GM04504 (cell line): Measurements from ENCODE around the gene TPPP2.

Source experiments
- DNase-seq: peaks from one replicate; pipeline ENCODE4 v3.0.0-alpha.2; 2012; ENCODE audit warnings: low read depth

The TPPP2 gene

DNA sequence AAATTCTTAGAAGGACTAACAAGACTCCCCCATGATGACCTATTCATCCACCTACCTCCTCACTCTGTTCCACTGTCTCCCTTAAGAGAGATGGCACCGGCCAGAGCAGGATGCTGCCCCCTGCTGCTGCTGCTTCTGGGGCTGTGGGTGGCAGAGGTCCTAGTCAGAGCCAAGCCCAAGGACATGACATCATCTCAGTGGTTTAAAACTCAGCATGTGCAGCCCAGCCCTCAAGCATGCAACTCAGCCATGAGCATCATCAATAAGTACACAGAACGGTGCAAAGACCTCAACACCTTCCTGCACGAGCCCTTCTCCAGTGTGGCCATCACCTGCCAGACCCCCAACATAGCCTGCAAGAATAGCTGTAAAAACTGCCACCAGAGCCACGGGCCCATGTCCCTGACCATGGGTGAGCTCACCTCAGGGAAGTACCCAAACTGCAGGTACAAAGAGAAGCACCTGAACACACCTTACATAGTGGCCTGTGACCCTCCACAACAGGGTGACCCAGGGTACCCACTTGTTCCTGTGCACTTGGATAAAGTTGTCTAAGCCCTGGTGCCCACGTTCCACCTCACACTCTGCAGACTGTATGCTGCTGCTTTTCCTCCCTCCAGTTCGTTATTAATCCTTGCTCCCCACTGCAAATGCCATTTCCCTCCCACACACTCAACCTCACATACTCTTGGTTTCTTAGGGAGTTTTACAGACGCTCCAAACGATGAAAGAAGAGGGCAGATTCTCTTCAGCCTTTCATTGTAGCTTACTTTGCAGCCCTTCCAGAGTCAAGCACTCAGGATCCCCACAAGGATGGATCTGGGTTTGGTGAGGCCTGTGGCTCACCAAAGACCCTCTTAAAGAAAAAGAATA, 28.0 kb downstream of the TPPP2 start, which contains the start of gene RNASE8:
Gene RNASE8, plus strand, starts transcription at position 20 of the 873 bp plus-strand sequence. Its CDS starts 71 bp downstream, at position 91.
- DNase-seq: no peak

DNA sequence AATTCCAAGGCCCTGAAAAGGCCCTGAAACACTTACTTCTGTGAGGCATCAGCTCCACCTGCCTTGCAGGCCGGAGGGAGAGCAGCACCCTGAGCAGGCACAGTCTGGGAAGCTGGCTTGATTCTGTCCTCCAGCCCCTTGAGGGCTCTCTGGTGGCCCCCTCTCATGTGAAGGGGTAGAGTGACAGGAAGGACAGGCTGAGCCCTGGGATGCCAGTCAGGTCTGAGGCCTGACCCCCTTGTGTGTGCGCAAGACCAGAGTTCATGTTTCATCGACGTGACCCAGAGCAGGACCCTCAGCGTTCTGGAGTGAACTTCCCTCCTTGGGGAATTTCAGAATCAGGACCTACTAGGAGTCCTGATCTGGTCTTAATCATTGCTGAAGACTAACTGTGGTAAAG, 28.9 kb downstream of the TPPP2 start:
- no peak for DNase-seq

DNA sequence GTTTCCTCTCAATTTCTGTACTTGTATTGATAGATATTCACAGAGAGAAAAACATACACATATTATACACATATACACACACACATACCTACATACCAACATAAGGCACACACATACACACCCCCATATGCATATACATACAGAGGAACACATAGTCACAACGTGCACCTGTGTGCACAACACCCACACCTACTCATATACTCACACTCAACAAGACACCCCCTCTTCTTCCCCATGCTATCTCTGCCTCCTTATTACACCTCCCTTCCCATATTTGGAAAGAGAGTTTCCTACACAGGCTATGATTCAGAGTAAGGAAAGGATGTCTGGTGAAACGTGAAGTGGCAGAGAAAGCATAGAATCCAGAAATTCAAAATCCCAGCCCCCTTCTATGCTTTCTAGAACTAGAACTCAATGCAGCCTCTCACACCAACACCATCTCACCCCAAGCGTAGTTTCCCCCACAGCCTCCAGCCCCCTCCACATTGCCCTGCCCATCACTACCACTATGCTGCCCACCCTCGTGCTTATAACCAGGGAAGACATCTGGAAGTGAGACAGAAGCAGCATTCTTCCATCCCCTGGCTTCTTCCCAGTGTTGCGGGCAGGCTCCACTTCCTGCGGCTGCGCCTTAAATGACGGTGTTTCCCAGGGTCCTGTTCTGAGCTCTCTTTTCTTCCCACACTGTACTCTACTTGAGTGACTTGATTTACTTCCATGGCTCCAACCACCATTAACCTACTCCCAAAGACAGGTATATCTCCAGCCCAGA, 30.0 kb downstream of the TPPP2 start:
- peak; percentile 35 for DNase-seq

DNA sequence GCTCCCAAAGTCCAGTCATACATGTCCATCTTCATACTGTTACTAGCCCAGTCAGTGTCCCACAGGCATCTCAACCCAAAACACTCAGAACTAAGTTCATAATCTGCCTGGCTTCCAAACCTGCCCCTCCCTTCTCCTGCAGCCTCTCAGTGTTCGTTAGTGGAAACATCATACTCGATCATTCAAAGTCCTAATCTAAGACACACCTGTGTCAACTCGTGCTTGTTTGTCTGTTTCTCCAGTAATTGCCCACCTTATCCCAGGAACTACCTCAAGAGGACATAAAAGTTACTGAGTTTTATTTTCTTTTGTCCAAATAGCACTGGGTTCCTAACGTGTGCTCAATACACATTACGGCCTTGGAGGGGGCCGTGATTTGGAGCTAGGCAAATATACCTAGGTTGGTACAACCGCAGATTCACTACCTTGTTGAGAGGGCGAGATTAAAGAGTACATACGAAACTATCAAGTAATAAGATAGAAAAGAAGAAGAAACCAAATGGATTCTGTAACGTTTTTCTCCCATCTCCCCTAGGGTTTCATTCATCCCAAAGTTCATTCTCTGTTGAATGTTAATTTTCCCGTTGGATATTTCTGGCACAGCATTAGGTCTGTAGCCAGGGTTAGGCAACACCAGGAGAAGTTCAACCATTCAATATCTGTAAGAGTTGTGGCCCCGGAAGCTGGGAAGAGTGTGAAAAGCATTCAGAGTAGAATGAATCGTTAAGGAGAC, 30.8 kb downstream of the TPPP2 start:
- no peak for DNase-seq

DNA sequence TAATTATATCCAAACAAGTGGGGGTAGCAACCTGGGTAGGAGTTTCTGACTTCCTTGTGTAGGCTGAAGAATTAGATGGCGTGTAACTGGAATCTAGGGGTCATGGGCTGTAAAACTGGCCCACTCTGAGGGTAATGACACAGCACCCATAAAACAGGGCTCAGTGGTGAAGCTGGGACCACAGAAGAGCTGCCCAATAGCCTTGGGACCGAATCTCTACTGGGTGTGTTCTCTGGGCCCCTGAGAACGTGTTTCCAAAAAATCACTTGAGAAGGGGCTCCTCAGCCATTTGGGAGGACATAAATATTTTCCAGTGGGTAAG, 31.3 kb downstream of the TPPP2 start:
- DNase-seq: no peak

DNA sequence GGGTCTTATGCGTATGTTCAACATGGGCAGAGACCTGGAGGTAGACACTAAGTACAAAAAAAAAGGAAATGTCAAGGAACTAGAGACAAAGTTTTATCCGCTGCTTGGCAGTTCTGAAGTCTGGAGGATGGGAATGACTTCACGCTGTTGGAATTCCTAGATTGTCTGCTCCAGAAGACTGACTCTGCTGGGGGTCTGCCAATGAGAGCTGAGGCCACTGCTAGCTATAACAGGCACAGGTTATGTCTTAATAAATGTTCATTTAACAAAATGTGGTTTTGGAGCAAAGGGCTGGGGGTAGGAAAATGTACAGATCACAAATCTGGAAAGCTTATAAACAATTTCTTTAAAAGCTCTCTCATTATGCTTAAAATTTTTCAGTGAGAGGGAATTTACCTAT, 33.5 kb downstream of the TPPP2 start:
- peak; percentile 65 for DNase-seq

DNA sequence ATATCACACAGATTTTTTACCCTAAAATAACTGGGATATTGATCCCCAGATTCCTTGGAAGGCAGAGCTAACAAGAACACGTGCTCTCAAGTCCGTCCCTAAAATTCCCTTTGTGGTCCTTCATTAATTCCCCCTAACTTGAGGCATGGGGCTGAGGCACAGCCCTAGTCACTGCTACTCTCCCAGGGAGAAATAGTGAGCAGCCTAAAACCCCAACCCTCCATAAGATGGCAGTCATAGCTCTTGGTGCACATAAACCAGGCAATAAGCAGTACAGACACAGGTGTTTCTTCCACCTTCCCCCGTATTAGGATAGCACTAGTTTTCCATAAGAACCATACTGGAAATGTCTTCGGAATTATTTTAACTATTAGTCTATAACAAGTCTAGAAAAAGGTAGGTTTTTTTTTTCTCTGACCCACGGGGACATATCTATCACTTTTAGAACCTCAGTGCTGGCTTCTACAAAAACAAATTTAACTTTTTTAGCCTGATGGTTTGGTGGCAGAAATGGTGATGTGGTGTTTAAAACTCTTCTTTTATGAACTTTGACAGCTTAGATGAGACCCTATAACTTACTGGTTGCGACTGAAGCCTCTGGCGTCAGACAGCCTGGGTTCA, 37.0 kb downstream of the TPPP2 start:
- DNase-seq: no peak

DNA sequence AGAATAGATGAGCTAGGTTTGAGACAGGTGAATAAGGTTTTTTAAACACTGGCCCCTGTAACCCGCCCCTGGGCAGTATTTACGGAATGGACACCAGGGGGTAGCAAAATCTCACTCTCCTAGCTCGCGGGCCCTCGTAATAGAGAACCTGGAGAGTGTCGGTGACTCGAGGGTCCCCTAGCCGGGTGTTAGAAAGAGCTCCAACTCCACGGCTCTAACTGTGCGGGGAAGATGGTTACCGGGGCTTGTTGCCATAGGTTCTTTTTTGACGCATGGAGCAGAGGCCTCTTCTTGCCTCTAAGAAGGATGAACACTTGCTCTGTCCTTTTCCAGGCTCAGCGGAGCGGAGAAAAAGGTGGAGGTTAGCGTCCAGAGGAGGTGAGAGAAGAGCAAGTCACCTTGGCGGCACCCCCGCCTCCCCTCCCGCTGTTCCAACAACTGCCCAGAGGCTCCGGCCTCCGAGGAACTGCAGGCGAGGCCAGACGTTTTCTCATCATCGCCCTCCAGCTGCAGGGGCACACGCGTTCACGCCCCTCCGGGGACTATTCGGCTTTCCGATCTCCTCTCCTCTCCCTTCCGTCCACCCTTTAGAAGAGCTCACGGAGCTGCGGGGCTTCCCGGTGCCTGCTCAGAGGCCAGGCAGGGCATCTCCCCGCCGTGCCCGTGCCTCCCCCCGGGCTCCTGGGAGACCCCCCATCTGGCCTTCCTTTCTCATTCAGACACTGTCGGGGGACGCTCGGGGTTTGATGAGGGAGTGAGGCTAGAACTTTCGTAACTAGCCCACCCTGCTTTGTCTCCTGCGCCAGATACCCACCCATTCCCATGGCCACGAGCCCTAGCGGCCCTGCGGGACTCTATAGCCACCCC, 38.7 kb downstream of the TPPP2 start:
- peak; percentile 34 for DNase-seq

DNA sequence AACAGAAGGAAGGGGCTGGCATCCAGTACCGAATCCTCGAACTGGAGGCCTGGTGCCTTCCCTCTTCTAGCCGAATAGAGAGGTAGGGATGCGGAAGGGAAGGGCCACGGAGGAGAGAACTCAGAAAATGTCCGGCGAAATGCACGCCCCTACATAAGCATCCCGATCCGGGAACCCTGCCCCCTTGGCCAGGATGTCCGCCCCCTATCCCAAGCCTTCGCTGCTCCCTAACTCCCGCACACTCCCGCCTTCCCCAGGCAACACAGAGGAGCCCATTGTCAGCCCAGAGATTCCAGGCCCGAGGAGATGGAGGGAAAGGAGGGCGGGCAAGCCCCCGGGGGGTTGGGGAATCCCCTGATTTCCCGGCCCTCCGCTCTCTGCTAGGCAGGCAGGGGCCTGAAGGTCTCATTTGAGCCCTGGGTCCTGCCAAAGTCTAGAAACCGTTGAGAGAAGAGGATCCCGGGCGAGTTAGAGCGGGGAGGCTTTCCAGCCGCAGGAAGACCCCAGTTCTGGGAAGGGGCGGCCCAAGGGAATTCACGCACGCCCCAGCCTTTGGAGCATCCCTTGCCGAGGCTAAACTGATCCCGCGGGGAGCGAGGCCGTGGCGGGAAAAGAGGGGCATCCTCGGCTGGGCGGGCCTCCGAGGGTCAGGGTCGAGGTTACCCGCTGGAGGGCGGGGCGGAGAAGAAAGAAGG, 39.5 kb downstream of the TPPP2 start:
- DNase-seq: no peak

DNA sequence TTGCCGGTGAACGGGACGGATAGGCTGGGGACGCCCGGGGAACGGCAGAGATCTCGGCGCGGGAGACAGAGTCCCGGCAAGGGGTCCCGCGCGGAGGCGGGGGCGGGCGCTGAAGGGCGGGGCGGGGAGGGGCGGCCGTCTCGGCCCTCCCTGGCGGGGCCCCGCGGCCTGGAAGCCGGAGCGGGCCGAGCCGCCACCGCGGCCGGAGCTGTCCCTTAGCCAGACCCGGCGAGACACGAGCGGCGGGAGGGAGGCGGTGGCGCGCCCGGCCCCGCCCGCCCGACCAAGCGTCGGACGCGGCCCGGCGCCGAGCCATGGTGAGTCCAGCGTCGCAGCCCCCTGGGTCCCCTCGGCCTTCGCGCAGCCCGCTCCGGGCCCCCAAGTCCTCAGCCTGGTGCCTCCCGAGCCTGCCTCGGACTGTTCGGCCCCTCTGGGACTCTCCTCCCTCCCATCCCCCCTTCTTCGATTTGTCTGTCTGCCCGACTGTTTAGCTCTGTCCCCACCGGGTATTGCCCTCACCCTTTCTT, 40.1 kb downstream of the TPPP2 start, which contains the start of gene ARHGEF40:
Gene ARHGEF40, plus strand, starts transcription at position 222 of the 527 bp plus-strand sequence. Its CDS starts 93 bp downstream, at position 315.
- DNase-seq: peak; percentile 21

DNA sequence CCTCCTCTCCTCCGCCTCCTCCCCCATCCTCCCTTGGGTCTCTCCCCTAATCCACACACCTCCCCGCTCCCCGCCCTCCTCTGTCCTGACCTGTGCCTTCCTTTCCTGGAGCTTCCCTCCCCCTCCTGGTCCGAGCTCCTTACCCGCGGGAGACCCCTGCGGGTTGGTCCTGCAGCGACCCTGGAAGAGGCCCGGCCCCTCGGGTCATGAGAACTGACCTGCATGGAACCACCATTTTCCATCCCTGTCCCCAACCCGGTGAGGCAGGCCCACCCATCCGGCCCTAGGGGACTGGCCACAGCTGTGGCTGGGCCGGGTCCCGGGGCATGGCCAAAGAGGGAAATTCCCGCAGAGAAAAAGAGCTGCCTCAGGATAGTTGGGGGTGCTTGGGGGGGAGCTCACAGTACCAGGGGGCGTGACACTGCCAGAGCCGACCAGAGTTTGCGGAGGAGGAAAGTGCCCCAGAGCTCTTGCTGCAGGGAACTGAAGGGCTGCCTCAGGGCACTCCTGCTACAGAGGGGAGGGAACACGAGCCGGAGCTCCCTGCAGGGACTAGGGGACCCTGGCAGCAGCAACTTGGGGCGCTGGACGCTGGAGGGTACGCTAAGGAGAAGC, 40.7 kb downstream of the TPPP2 start:
- no peak for DNase-seq

DNA sequence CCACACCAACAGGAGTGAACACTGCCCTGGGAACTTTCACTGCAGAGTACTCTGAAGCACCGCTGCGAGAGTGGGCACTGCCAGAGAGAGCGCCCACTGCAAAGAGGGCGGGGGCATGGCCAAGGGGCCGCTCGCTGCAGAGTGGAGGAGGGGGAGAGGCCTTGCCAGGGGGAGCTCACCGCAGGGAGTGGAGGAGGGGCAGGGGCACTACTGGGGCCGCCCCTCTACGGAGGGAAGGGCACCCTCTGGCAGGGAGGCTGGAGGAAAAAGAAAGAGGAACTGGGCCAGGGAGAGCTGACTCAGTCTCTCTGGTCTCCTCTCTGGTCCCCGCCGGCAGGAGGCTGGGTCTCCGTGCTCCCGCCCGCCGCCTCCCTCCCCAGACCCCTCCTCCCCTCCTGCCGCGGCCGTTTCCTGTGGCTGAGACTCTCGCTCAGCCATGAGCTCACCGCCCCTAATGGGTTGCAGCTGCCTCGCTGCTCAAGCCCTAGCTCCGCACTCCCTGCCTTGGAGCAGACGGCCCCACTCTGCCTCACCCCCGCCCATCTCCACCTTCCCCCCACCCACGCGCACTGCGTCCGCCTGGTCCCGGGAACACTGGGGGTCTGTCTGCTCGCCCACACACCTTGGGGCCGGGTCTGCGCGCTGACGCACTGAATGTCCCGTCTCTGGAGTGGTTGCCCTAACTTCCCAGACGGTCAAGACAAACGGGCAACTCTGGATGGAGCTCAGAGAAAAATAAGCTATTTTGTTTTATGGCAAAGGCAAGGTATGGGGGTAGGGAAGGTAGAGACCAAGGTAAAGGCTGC, 41.4 kb downstream of the TPPP2 start:
- DNase-seq: peak; percentile 87

DNA sequence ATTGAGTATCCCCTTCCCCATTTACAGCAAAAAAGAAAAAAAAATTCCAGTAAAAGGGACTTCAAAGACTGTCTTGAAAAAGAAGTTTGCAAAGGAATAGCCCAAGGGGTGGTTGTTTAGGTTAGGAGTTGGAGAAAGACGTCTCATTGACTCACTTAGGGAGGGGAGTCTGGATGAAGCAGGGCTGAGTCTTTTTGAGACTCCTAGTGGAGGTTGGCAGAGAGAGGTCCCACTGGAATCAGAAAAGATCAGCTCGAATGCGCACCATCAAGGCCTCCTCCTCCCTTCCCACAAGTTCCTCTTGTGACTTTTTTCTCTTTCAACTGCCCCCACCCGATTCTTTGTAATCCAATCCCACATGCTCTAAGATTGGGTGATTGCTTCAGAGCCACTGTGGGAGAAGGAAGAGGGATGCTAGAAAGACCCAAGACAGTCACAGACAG, 42.0 kb downstream of the TPPP2 start:
- peak; percentile 46 for DNase-seq

DNA sequence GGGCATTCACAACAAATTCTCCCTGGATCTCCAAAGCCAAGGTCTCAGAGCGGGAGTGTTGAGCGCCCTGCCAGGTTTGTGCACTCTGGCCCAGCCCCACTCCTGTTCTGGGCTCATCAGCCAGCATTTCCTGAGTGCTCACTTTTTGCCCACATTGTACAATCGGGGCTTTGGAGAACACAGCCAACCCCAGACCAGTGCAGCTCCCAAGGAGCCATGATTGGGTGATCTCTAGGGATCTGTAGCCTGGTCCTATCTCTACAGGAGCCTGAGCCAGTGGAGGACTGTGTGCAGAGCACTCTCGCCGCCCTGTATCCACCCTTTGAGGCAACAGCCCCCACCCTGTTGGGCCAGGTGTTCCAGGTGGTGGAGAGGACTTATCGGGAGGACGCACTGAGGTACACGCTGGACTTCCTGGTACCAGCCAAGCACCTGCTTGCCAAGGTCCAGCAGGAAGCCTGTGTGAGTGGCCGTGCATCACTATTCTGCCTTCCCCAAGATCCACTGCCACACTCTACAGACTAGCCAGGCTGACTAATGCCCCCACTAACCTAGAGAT, 42.8 kb downstream of the TPPP2 start:
- DNase-seq: no peak

DNA sequence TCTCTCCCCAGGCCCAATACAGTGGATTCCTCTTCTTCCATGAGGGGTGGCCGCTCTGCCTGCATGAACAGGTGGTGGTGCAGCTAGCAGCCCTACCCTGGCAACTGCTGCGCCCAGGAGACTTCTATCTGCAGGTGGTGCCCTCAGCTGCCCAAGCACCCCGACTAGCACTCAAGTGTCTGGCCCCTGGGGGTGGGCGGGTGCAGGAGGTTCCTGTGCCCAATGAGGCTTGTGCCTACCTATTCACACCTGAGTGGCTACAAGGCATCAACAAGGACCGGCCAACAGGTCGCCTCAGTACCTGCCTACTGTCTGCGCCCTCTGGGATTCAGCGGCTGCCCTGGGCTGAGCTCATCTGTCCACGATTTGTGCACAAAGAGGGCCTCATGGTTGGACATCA, 43.9 kb downstream of the TPPP2 start:
- no peak for DNase-seq

DNA sequence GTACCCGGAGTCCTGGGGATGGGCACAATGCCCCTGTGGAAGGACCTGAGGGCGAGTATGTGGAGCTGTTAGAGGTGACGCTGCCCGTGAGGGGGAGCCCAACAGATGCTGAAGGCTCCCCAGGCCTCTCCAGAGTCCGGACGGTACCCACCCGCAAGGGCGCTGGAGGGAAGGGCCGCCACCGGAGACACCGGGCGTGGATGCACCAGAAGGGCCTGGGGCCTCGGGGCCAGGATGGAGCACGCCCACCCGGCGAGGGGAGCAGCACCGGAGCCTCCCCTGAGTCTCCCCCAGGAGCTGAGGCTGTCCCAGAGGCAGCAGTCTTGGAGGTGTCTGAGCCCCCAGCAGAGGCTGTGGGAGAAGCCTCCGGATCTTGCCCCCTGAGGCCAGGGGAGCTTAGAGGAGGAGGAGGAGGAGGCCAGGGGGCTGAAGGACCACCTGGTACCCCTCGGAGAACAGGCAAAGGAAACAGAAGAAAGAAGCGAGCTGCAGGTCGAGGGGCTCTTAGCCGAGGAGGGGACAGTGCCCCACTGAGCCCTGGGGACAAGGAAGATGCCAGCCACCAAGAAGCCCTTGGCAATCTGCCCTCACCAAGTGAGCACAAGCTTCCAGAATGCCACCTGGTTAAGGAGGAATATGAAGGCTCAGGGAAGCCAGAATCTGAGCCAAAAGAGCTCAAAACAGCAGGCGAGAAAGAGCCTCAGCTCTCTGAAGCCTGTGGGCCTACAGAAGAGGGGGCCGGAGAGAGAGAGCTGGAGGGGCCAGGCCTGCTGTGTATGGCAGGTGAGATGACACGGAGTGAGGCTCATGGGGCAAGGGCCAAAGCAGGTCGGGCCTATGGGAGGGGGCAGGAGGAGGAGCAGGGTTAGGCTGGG, 44.6 kb downstream of the TPPP2 start:
- no peak for DNase-seq

DNA sequence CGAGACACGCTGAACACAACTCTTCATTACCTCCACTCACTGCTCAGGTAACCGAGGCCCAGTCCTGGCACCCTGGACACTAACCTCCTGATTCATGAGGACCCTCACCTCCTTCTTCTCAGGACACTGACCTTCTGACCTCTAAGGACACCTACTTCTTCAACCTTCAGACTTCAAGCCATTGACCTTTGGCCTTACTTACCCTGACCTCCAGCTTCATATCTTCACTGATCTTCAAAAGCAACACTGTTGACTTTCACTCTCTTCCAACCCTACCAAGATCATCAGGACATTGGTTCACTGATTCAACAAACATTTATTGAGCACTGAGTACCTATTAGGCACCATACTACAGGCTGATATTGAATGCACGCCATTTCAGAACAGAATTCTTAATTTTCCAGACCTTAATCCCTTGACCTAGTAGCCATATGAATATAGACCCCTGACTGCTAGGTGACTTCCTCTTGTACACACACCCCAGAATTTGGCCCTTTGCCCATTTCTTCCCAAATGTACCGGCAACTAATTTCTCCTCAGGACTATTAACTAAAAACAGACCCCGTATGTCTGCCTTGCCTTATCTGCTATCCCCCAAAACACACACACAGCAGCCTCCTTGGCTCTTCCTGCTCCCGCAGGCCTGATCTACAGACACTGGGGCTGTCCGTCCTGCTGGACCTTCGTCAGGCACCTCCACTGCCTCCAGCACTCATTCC, 45.9 kb downstream of the TPPP2 start:
- no peak for DNase-seq
